HTR-8/SVneo (cell line): ENCODE results near the gene SMIM15.
A peak's percentile ranks its signal among the peaks of the same experiment; 100 is the strongest.
"Not testable (repeated sequence)": the region's sequence is repeated elsewhere in the genome, so short reads cannot be mapped to it uniquely, and the experiment has no call there.

Experiments
- DNase-seq: peaks from one replicate; pipeline ENCODE4 v3.0.0; 2011; ENCODE audit warnings: low spot score, mixed read lengths; ENCODE audit not compliant: insufficient read length
- FAIRE-seq: peaks from 2 replicates; lab custom pipeline; 2011; peaks lifted over from hg19 to GRCh38; lab: Jason Lieb, UNC

SMIM15 gene

GRCh38 chr5:61162010-61162831 is at the start of gene SMIM15:
Gene SMIM15, minus strand, starts transcription at chr5:61162468. Its CDS starts 2,297 bp downstream, at chr5:61160171.
- peak; percentile 84 for FAIRE-seq

GRCh38 chr5:61207884-61208283 is 45.6 kb upstream of the SMIM15 start:
- FAIRE-seq (no peak), DNase-seq (no peak)

More at GRCh38 chr5:61162010-61162831, at the start of gene SMIM15:
- DNase-seq: peak; percentile 88

GRCh38 chr5:61205013-61205412 is 42.7 kb upstream of the SMIM15 start:
- no peak for DNase-seq
- FAIRE-seq: no peak

- no peak for DNase-seq
- FAIRE-seq: no peak
Observed at GRCh38 chr5:61202213-61202612, 39.9 kb upstream of the SMIM15 start.

GRCh38 chr5:61200582-61201155 is 38.4 kb upstream of the SMIM15 start:
- FAIRE-seq (no peak), DNase-seq (no peak)

GRCh38 chr5:61198606-61199005 is 36.3 kb upstream of the SMIM15 start:
- FAIRE-seq: no peak

GRCh38 chr5:61187826-61188225 is 25.6 kb upstream of the SMIM15 start:
- DNase-seq, FAIRE-seq: not testable (repeated sequence)

More at GRCh38 chr5:61198606-61199005, 36.3 kb upstream of the SMIM15 start:
- DNase-seq: no peak

- DNase-seq: not testable (repeated sequence)
- peak; percentile 16 for FAIRE-seq
Observed at GRCh38 chr5:61187352-61187751, 25.1 kb upstream of the SMIM15 start.

GRCh38 chr5:61186634-61187033 is 24.4 kb upstream of the SMIM15 start:
- FAIRE-seq: no peak
- no peak for DNase-seq

GRCh38 chr5:61184708-61185107 is 22.4 kb upstream of the SMIM15 start:
- FAIRE-seq: no peak
- no peak for DNase-seq

- FAIRE-seq (no peak), DNase-seq (no peak)
Observed at GRCh38 chr5:61183538-61183937, 21.3 kb upstream of the SMIM15 start.

GRCh38 chr5:61182449-61182848 is 20.2 kb upstream of the SMIM15 start:
- FAIRE-seq: no peak
- no peak for DNase-seq

- no peak for FAIRE-seq
- DNase-seq: no peak
Observed at GRCh38 chr5:61180886-61181285, 18.6 kb upstream of the SMIM15 start.

GRCh38 chr5:61178702-61179101 is 16.4 kb upstream of the SMIM15 start:
- no peak for DNase-seq
- FAIRE-seq: no peak

GRCh38 chr5:61177716-61178115 is 15.4 kb upstream of the SMIM15 start:
- FAIRE-seq (no peak), DNase-seq (no peak)

GRCh38 chr5:61177070-61177469 is 14.8 kb upstream of the SMIM15 start:
- DNase-seq: no peak
- FAIRE-seq: no peak

GRCh38 chr5:61176631-61177030 is 14.4 kb upstream of the SMIM15 start:
- FAIRE-seq (no peak), DNase-seq (no peak)

GRCh38 chr5:61171479-61171878 is 9.2 kb upstream of the SMIM15 start:
- DNase-seq (no peak), FAIRE-seq (no peak)

GRCh38 chr5:61168951-61169350 is 6.7 kb upstream of the SMIM15 start:
- DNase-seq (no peak), FAIRE-seq (no peak)

- FAIRE-seq (no peak), DNase-seq (peak; percentile 50)
Observed at GRCh38 chr5:61167382-61167781, 5.1 kb upstream of the SMIM15 start.

GRCh38 chr5:61163905-61164304 is 1.6 kb upstream of the SMIM15 start:
- FAIRE-seq: no peak

More at GRCh38 chr5:61163905-61164304, 1.6 kb upstream of the SMIM15 start:
- DNase-seq: no peak
